KOPT-K1 (cell line): ENCODE results near the gene SLC6A4.
"Not testable (repeated sequence)": the region's sequence is repeated elsewhere in the genome, so short reads cannot be mapped to it uniquely, and the experiment has no call there.

Source experiments
- H3K27ac ChIP-seq: fragments of 200-600 bp; sonication (generic); 2 replicates; pipeline ENCODE4 v1.5.1; 2016; ENCODE audit warnings: antibody characterized with exemption, mild to moderate bottlenecking, low read depth, low read length; ENCODE audit not compliant: poor library complexity, severe bottlenecking
- H3K36me3 ChIP-seq: fragments of 200-600 bp; sonication (generic); 2 replicates; pipeline ENCODE4 v1.5.1; 2017; ENCODE audit warnings: antibody characterized with exemption, mild to moderate bottlenecking, low read length, moderate library complexity; ENCODE audit not compliant: insufficient read depth
- H3K9me3 ChIP-seq: fragments of 200-600 bp; sonication (generic); 2 replicates; pipeline ENCODE4 v1.5.1; 2017; ENCODE audit warnings: antibody characterized with exemption, low read length, mild to moderate bottlenecking; ENCODE audit not compliant: insufficient read depth, poor library complexity, severe bottlenecking

Gene SLC6A4

DNA sequence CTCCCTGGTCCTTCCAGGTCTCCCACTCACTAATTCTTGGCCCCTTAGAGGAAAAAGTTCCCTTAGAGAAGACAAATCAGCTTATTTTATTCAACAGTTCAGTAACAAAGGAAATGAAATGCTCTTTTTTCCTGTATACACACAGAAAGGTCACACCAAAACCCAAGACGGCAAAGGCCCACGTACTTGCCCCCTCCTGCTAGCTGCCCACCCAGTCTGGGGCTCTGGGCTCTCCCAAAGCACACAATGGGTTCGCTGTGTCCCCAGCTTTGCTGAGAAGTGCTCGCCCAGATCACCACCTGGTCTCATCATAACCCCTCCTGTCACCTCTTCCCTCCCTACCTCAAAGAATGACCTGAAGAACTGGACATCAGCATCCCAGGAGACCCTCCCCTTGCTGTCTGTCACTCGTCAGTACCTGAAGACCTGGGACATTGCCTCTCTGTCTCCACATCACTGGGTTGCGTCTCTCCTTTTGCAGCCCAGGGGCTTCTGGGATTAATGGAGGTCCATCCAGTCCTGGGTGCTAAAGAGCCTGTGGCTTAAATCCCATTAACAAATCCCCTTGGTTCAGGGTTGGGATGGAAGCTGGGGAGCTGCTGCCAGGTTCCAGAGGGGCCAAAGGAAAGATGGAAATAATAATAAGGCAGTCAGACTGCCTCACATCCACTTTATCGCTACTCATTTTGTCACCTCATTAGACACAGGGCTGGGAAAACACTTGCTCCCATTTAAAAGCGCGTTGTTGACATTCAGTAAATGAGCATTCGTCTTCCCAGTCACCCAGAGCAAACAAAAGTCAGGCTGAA is 3.3 kb downstream of the SLC6A4 start:
- Histone ChIP-seq H3K27ac (no peak overlapping the region), H3K36me3 (no peaks in the 10 kb centered on the region), H3K9me3 (no peaks in the 10 kb centered on the region)

DNA sequence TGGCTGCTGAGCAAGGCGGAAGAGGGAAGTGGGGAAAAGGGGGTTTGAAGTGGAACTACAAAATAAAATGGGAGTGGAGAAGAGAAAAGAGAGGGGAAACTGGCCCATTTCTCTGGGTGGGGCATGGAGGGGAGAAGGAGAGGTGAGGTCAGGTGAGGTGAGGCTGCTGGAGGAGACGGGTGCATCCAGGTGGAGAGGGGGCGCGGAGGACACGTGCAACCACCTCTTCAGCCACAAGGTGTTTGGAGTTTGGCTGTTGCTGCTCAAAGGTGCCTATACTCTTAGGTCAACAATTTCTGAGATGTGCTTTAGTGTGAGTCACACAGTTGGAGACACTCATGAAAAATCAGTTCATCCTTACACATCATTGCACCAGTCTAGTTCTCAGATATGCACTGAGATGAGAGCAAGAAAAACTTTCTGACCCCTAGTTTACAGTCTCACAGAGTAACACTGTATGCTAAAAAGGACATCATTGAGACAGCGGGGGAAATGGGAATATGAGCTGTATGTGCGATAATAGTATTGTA is 4.8 kb downstream of the SLC6A4 start:
- Histone ChIP-seq H3K36me3 (no peaks in the 10 kb centered on the region), H3K9me3 (no peaks in the 10 kb centered on the region), H3K27ac (no peak overlapping the region)

DNA sequence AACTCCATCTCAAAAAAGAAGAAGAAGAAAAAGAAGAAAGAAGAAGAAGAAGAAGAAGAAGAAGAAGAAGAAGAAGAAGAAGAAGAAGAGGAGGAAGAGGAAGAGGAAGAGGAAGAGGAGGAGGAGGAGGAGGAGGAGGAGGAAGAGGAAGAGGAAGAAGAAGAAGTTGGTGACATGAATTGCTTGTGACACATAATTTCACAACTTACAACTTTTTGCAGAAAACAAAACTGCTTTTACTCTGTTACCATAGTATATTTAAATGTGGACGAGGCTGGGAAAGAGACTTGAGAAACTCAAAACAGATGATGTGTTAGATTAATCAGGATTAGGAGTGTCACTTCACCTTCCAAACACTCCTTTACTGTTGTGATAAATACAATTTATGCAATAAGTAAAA is 5.5 kb downstream of the SLC6A4 start:
- not testable (repeated sequence) for H3K36me3 ChIP-seq, H3K9me3 ChIP-seq, H3K27ac ChIP-seq

DNA sequence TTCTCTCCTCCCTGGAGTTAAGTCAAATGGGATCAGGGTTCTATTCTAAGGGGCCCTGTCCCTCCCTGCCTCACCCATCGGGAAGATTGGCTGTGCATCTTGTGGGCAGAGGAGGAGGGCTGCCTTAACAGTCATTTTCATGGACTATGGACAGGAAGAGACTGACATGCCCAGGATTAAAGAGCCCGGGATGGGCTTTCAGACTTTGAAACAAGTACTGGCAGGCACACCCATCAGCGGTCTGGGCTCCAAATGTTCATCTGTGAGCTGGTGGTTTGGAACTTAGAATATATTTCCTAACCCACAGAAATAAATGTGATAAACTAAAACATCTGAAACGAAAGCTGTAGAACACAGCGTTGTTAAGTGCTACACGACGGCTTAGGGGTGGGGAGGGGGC is 6.5 kb downstream of the SLC6A4 start:
- no peaks in the 10 kb centered on the region for H3K9me3 ChIP-seq
- no peaks in the 10 kb centered on the region for H3K36me3 ChIP-seq
- H3K27ac ChIP-seq = no peak overlapping the region

DNA sequence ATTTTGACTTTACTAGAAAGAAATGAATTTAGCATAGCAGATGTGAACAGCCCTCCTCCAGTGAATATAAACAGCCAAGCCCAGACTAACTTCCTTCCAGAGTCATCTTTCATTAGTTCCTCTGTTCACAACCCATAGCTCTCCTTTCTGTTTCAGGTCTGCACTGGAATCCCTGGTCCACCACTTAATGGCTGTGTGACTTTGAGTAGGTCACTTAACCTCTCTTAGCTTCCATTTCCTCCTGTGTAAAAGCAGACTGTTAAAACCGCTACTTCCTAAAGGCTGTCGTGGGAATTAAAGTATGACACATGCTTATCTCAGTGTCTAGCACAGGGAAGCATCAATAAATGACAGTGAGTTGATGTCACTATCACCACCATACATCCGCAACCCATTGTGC is 7.5 kb downstream of the SLC6A4 start:
- Histone ChIP-seq H3K9me3 (no peaks in the 10 kb centered on the region), H3K36me3 (no peaks in the 10 kb centered on the region), H3K27ac (no peak overlapping the region)

DNA sequence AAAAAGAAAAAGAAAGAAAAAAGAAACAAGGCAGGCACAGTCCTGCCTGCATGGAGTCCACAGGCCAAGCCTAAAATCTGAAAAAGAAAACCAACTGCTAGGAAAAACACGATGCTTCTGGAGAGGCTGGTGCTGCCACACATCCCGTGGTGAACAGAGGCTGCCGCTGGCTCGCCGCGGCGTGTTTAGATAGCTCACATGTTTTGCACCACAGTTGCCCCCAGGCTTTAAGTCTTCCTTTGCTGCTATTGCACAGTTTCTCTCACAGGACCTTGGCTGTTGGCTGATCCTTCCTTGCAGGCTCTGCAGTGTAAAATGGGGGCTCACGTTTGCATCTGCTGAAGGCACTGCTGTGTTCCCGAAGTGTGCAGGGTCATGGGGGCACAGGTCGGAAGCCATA is 8.6 kb downstream of the SLC6A4 start:
- Histone ChIP-seq H3K27ac (no peak overlapping the region), H3K9me3 (no peaks in the 10 kb centered on the region), H3K36me3 (no peaks in the 10 kb centered on the region)

DNA sequence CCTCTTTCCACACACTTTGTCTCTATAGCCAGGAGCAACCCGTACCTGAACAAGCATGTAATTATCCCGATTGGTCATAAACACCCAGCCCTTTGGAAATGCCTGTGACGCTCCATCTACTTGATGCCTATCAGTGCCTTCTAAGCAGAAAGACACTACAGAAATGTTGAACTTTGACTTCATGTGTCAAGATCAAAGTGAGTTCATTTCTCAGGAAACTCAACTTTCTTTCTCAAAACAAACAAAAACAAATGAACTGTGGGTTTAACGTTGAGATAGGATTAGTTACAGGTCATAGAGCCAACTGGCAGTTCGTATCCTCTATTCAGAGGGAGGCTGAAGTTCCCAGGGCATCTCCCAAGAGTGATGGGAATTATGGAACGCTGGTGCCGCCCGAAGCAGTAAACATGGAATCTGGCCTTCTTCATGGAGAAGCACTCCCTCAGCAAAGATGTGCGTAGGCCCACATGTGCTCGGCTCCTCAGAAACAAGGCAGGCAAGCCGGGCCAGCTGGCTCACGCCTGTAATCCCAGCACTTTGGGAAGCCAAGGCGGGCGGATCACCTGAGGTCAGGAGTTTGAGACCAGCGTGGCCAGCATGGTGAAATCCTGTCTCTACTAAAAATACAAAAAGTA is 9.5 kb downstream of the SLC6A4 start:
- H3K36me3 ChIP-seq = no peaks in the 10 kb centered on the region
- H3K27ac ChIP-seq = no peak overlapping the region
- no peaks in the 10 kb centered on the region for H3K9me3 ChIP-seq

DNA sequence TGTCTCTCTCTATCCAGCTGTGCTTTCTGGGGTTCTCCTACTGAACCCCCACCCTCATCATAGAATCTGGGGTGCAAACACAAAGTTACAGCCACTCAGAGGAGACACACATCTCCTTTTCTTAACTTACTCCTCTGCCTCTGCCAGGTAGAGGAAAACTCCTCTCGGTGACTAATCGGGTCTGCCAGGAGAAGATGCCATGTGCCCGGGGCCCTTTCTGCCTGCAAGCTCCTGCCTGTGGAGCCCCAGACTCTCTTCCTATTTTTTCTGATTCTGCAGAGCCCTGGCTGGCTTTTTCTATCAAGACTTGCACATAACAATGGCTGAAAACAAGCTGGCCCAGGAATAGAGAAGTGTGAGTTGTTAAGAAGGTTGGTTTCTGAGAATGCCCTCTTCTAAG is 10.4 kb downstream of the SLC6A4 start:
- Histone ChIP-seq H3K27ac (no peak overlapping the region), H3K9me3 (no peaks in the 10 kb centered on the region), H3K36me3 (no peaks in the 10 kb centered on the region)

DNA sequence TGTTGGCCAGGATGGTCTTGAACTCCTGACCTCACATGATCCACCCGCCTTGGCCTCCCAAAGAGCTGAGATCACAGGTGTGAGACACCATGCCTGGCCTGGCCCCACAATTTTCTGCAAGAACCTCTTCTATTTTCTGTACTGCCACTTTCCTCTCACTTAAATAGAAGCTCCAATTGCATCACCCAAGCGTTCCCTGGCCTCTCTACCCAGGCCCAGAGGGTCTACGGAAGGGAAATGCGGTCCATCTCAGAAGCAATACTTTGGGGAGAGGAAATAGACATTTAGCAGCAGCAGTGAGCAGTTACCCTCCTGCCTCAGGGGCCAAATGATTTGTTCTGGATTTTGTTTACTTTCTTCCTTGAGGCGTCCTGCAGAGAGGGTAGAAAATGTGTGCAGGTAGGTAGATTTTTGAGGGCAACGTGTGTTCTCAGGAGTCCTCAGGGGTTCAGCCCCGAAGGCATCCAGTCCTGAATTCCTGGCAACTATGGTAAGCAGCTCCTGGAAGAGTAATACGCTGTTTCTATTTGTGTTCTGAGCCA is 11.0 kb downstream of the SLC6A4 start:
- Histone ChIP-seq H3K36me3 (no peaks in the 10 kb centered on the region), H3K27ac (no peak overlapping the region), H3K9me3 (no peaks in the 10 kb centered on the region)

DNA sequence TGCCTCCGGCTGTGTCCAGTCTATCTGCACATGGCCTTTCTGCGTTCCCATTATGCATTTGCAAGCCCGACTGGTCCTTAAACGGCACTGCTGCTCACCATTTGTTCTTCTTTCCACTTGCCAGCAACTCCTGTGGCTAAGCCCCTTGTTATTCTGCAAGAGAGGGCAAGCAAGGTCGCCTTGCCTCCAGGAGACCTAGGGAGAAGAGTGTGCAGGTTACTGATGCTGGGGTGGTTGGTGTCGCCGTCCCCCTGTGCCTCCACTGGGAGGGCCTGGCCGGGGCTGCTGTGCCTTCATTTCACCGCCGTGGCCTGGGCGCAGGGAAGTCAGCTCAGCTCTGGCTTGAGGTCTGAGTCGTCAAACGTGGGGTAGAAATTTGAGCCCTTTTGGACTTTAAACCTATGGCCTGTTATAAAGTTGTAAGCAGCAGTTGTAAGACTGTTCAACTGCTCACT is 12.7 kb downstream of the SLC6A4 start:
- H3K36me3 ChIP-seq = no peaks in the 10 kb centered on the region
- H3K27ac ChIP-seq = no peak overlapping the region
- no peaks in the 10 kb centered on the region for H3K9me3 ChIP-seq

DNA sequence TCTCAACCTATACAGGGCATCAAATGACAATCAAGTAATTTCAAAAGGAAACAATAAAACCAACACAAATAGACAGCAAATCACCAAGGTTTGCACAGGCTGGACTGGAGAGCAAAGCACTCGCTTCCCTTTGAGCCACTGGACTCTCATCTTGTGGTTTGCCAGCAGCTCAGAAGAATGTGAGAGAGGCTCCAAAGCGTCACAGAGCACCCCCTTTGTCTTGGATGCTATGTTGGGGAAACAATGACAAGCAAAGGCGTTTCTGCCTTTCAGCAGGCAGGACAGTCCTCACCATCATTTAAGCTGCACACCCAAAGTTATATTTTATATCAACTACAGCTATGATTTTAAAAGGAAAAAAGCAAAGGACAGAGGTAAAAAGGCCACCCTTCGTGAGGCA is 13.2 kb downstream of the SLC6A4 start:
- H3K36me3 ChIP-seq = no peaks in the 10 kb centered on the region
- no peaks in the 10 kb centered on the region for H3K9me3 ChIP-seq
- no peak overlapping the region for H3K27ac ChIP-seq

DNA sequence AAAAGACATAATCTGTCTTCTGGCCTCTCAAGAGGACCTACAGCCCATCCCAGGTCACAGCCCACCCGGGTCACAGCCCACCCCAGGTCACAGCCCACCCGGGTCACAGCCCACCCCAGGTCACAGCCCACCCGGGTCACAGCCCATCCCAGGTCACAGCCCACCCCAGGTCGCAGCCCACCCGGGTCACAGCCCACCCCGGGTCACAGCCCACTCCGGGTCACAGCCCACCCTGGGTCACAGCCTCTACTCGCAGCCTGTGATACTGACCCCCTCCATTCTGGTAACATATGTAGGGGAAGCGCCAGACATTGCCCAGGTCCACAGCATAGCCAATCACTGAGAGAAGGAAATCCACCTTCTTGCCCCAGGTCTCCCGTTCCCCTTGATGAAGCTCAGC is 14.2 kb downstream of the SLC6A4 start:
- Histone ChIP-seq H3K9me3 (no peaks in the 10 kb centered on the region), H3K36me3 (no peaks in the 10 kb centered on the region), H3K27ac (no peak overlapping the region)

DNA sequence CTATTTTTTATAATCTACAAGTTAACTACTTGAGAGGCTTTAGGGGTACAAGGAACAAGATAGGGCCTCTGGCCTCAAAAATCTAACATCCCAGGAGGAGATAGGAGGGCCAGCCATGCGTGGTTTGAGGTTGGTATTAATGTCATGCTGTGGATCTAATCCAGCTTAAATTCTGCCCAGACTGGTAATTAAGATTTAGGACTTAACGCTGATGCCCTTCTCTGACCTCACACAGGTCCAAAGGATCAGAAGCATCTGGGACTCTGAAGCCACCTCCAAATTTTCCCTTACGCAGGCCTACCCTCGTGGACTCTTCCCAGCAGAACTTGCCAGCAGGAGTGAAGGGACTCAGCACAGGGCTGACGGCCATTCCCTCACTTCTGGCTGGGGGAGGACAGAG is 15.1 kb downstream of the SLC6A4 start:
- Histone ChIP-seq H3K36me3 (no peaks in the 10 kb centered on the region), H3K27ac (no peak overlapping the region), H3K9me3 (no peaks in the 10 kb centered on the region)

DNA sequence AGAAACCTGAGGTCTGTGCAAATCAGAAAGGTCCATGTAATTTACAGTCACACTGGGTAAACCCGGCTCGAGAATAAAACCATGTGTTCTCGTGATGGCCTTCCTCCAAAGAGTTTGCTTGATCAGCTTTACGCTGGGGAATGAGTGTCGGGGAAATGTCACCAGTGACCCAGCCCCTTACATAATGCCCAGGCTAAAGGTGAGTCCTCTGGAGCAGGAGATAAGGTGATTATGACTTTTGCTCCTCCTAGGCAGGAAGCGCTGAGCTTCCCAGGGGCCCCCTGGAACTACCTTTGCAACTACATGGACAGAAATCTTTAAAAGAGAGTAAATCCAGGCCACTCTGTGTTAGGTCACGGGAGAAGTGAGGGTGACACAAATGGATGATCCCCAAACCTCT is 15.7 kb downstream of the SLC6A4 start:
- H3K27ac ChIP-seq = no peak overlapping the region
- no peaks in the 10 kb centered on the region for H3K36me3 ChIP-seq
- H3K9me3 ChIP-seq = no peaks in the 10 kb centered on the region

DNA sequence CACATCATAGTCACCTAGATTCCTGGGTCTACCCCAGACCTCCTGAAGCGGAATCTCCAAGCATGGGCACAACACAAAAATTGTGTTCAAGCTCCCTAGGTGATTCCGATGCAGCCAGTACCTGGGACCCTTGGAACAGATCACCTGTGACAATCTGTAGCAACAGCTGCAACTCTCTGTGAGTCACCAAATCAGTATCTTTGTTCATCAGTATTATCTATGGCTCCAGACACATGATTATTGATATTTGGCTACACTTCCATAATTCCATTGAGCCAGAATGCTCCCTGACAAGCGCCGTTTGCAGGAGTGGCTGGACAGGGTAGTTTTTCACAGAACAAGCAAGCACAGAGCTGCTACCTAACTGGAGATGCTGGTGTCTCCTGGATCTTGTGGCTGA is 16.2 kb downstream of the SLC6A4 start:
- H3K27ac ChIP-seq = no peak overlapping the region
- no peaks in the 10 kb centered on the region for H3K9me3 ChIP-seq
- no peaks in the 10 kb centered on the region for H3K36me3 ChIP-seq
